H9 (cell line): Measurements from ENCODE around the gene PODNL1. TPM values are rescaled to one million over a fixed set of nuclear protein-coding genes. Genes with fewer than 3 reads are reported as not detected.

Experiments
- DNase-seq: peaks from one replicate; pipeline ENCODE4 v3.0.0-alpha.2; 2017
- H2AFZ ChIP-seq: one replicate; pipeline ENCODE4 v1.6.1; 2013; ENCODE audit warnings: mild to moderate bottlenecking, low read length, control low read depth, moderate library complexity
- H2AK5ac ChIP-seq: 2 replicates; pipeline ENCODE4 v1.6.1; 2013; ENCODE audit warnings: low read length, control low read depth, mixed read lengths; ENCODE audit not compliant: insufficient read length
- H2BK120ac ChIP-seq: one replicate; pipeline ENCODE4 v1.6.1; 2013; ENCODE audit warnings: low read depth, mild to moderate bottlenecking, low read length, control low read depth, inconsistent platforms; ENCODE audit not compliant: poor library complexity, severe bottlenecking
- H2BK12ac ChIP-seq: 2 replicates; pipeline ENCODE4 v1.6.1; 2013; ENCODE audit warnings: low read length, control low read depth, mixed read lengths, low read depth; ENCODE audit not compliant: insufficient read length
- H2BK15ac ChIP-seq: 2 replicates; pipeline ENCODE4 v1.6.1; 2013; ENCODE audit warnings: low read depth, low read length, control low read depth
- H2BK20ac ChIP-seq: one replicate; pipeline ENCODE4 v1.6.1; 2013; ENCODE audit warnings: low read depth, mild to moderate bottlenecking, low read length, control low read depth, inconsistent platforms; ENCODE audit not compliant: poor library complexity, severe bottlenecking
- H2BK5ac ChIP-seq: 2 replicates; pipeline ENCODE4 v1.6.1; 2013; ENCODE audit warnings: low read length, control low read depth, mixed read lengths; ENCODE audit not compliant: insufficient read length
- H3K14ac ChIP-seq: 2 replicates; pipeline ENCODE4 v1.6.1; 2013; ENCODE audit warnings: low read length, control low read depth; ENCODE audit not compliant: insufficient read depth
- H3K18ac ChIP-seq: 2 replicates; pipeline ENCODE4 v1.6.1; 2013; ENCODE audit warnings: low read depth, mild to moderate bottlenecking, mixed read lengths, low read length, control low read depth; ENCODE audit not compliant: insufficient read length
- H3K23ac ChIP-seq: 2 replicates; pipeline ENCODE4 v1.6.1; 2013; ENCODE audit warnings: low read length, control low read depth, mixed read lengths, low read depth; ENCODE audit not compliant: insufficient read length
- H3K23me2 ChIP-seq: 2 replicates; pipeline ENCODE4 v1.6.1; 2013; ENCODE audit warnings: low read depth, mild to moderate bottlenecking, mixed read lengths, low read length, control low read depth; ENCODE audit not compliant: insufficient read length, poor library complexity, severe bottlenecking
- H3K27ac ChIP-seq: 2 replicates; pipeline ENCODE4 v1.5.1; 2013; ENCODE audit warnings: low read length, control low read depth, mixed read lengths, low read depth; ENCODE audit not compliant: insufficient read length
- H3K27me3 ChIP-seq: 2 replicates; pipeline ENCODE4 v1.6.1; 2013; ENCODE audit warnings: low read length, control low read depth, inconsistent platforms; ENCODE audit not compliant: insufficient read depth
- H3K4ac ChIP-seq: 2 replicates; pipeline ENCODE4 v1.6.1; 2013; ENCODE audit warnings: low read depth, mild to moderate bottlenecking, control low read depth, inconsistent platforms, low read length, moderate library complexity
- H3K4me1 ChIP-seq: 2 replicates; pipeline ENCODE4 v1.6.1; 2013; ENCODE audit warnings: low read length, control low read depth, inconsistent platforms; ENCODE audit not compliant: insufficient read depth
- H3K4me2 ChIP-seq: 2 replicates; pipeline ENCODE4 v1.6.1; 2013; ENCODE audit warnings: low read length, control low read depth, mixed read lengths; ENCODE audit not compliant: insufficient read length, insufficient read depth
- H3K56ac ChIP-seq: 2 replicates; pipeline ENCODE4 v1.6.1; 2013; ENCODE audit warnings: low read depth, mild to moderate bottlenecking, mixed read lengths, low read length, control low read depth; ENCODE audit not compliant: insufficient read length
- H3K79me1 ChIP-seq: 2 replicates; pipeline ENCODE4 v1.6.1; 2013; ENCODE audit warnings: low read depth, mild to moderate bottlenecking, moderate library complexity, low read length, control low read depth, inconsistent platforms; ENCODE audit not compliant: insufficient read depth, poor library complexity, severe bottlenecking
- H3K79me2 ChIP-seq: 2 replicates; pipeline ENCODE4 v1.6.1; 2013; ENCODE audit warnings: low read length, control low read depth, inconsistent platforms; ENCODE audit not compliant: insufficient read depth
- H3K9ac ChIP-seq: 2 replicates; pipeline ENCODE4 v1.6.1; 2013; ENCODE audit warnings: low read length, control low read depth, mixed read lengths; ENCODE audit not compliant: insufficient read length; ENCODE audit errors: extremely low read depth
- H3K9me3 ChIP-seq: one replicate; pipeline ENCODE4 v1.6.1; 2013; ENCODE audit warnings: low read depth, low read length, inconsistent platforms; ENCODE audit not compliant: control insufficient read depth
- H3T11ph ChIP-seq: one replicate; pipeline ENCODE4 v1.6.1; 2013; ENCODE audit warnings: mild to moderate bottlenecking, low read length, control low read depth, inconsistent platforms
- H4K20me1 ChIP-seq: one replicate; pipeline ENCODE4 v1.6.1; 2013; ENCODE audit not compliant: control insufficient read depth, insufficient read length, insufficient read depth
- H4K5ac ChIP-seq: 2 replicates; pipeline ENCODE4 v1.6.1; 2013; ENCODE audit warnings: low read depth, mild to moderate bottlenecking, mixed read lengths, low read length, control low read depth; ENCODE audit not compliant: insufficient read length
- H4K8ac ChIP-seq: replicated peaks from 2 replicates; pipeline ENCODE4 v1.6.1; 2013; ENCODE audit warnings: low read length, control low read depth, mixed read lengths, low read depth; ENCODE audit not compliant: insufficient read length
- H4K91ac ChIP-seq: 2 replicates; pipeline ENCODE4 v1.6.1; 2013; ENCODE audit warnings: low read depth, mild to moderate bottlenecking, moderate library complexity, mixed read lengths, low read length, control low read depth; ENCODE audit not compliant: insufficient read length
- H3K27ac Mint-ChIP-seq, 3 experiments: 2 replicates in 2 of 3; 3 replicates in 1 of 3; pipeline ENCODE4 v1.8.0; 2020 to 2021; ENCODE audit warnings: mixed read lengths in 3 of 3, mild to moderate bottlenecking in 1 of 3, moderate library complexity in 1 of 3
- H3K27me3 Mint-ChIP-seq: 2 replicates; pipeline ENCODE4 v1.8.0; 2021; ENCODE audit warnings: low read depth, mild to moderate bottlenecking, moderate library complexity, mixed read lengths
- H3K36me3 Mint-ChIP-seq, 3 experiments: 2 replicates in 2 of 3; 3 replicates in 1 of 3; pipeline ENCODE4 v1.8.0; 2020 to 2021; ENCODE audit warnings: low read depth in 3 of 3, mixed read lengths in 3 of 3; ENCODE audit not compliant: insufficient read depth in 1 of 3
- H3K4me1 Mint-ChIP-seq, 2 experiments: 2 replicates each; pipeline ENCODE4 v1.8.0; 2020; ENCODE audit warnings: mixed read lengths in 2 of 2
- H3K4me3 Mint-ChIP-seq, 2 experiments: 2 replicates in 1 of 2; 3 replicates in 1 of 2; pipeline ENCODE4 v1.8.0; 2020 to 2021; ENCODE audit warnings: mild to moderate bottlenecking in 2 of 2, mixed read lengths in 2 of 2, moderate library complexity in 1 of 2
- H3K9me3 Mint-ChIP-seq, 2 experiments: 2 replicates in 1 of 2; 3 replicates in 1 of 2; pipeline ENCODE4 v1.8.0; 2020; ENCODE audit warnings: mild to moderate bottlenecking in 2 of 2, mixed read lengths in 2 of 2, moderate library complexity in 1 of 2
- CTCF ChIP-seq: fragments of 200-600 bp; sonication (generic); conservative IDR thresholded peaks from 3 replicates; pipeline ENCODE4 v1.8.0; 2021; ENCODE audit warnings: antibody characterized with exemption, mild to moderate bottlenecking
- WGBS: extraction: QIAGEN DNeasy Blood & Tissue Kit; methylation state at CpG from one replicate; pipeline ENCODE4 v1.1.7; 2013; ENCODE audit warnings: missing lambda C conversion rate, low lambda C conversion rate, mixed read lengths; ENCODE audit not compliant: insufficient read length; ENCODE audit errors: extremely low coverage; 5-methylcytosine and 5-hydroxymethylcytosine counted together
- total RNA-seq: library from RNA; stranded (reverse); gene quantifications from 2 replicates; pipeline ENCODE4 v1.2.1, GENCODE V29; 2021

PODNL1 gene
- total RNA-seq, 1 experiment from 2014 or later, result 0.68 TPM

DNA sequence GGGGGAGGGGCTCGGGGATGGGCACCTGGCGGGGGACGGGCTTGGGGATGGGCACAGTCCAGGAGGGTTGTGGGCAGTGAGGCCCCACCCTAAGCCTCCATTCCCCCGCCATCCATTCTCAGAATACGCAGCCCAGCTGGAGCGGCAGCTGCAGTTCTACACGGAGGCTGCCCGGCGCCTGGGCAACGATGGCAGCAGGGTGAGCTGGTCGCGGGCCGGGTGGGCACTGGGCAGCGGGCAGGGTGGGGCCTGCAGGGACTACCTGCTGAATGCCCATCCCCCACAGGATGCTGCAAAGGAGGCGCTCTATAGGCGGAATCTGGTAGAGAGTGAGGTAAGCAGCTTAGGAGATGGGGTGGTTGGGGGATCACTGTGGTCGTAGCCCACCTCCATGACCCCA, 8.3 kb downstream of the PODNL1 start:
- H3K27ac Mint-ChIP-seq, result no peak overlapping the region
- H3K79me1 ChIP-seq, result no peaks in the 10 kb centered on the region
- whole genome bisulfite sequencing, result no CpG with 5 or more reads among the region's 17 CpGs
- no peak overlapping the region for H2BK120ac ChIP-seq
- no peaks in the 10 kb centered on the region for H3K23me2 ChIP-seq
- no peak overlapping the region for H2AFZ ChIP-seq
- no peak overlapping the region for H2BK12ac ChIP-seq
- no peak overlapping the region for H3K56ac ChIP-seq
- H3T11ph ChIP-seq, result no peak overlapping the region
- H3K4me1 Mint-ChIP-seq, result peaks cover 6 to 10% of the 10 kb centered on the region in 2 experiments
- H3K27me3 Mint-ChIP-seq, result no peaks in the 10 kb centered on the region; the same call in 1 of the 2 replicates
- H3K14ac ChIP-seq, result no peak overlapping the region
- no peak overlapping the region for H3K27ac ChIP-seq
- H4K91ac ChIP-seq, result no peak overlapping the region
- H2BK5ac ChIP-seq, result no peak overlapping the region
- no peaks in the 10 kb centered on the region for H3K27me3 ChIP-seq
- DNase-seq, result no peak
- H3K4me1 ChIP-seq, result peaks cover 3% of the 10 kb centered on the region; the same call in 1 of the 2 replicates
- H3K36me3 Mint-ChIP-seq, result peaks cover 14 to 36% (median 28%) of the 10 kb centered on the region in 3 experiments; a peak in 6 of 7 replicates
- no peaks in the 10 kb centered on the region for H3K9me3 ChIP-seq
- H3K9ac ChIP-seq, result no peak overlapping the region
- H3K23ac ChIP-seq, result no peak overlapping the region
- H4K8ac ChIP-seq, result no peak overlapping the region
- H3K4me3 Mint-ChIP-seq, result no peak overlapping the region
- H4K20me1 ChIP-seq, result peaks cover 5% of the 10 kb centered on the region
- no peak overlapping the region for H2BK15ac ChIP-seq
- H3K79me2 ChIP-seq, result no peaks in the 10 kb centered on the region
- no peak overlapping the region for H4K5ac ChIP-seq
- no peak overlapping the region for H2BK20ac ChIP-seq
- TF ChIP-seq CTCF, result no peak
- H3K4ac ChIP-seq, result no peak overlapping the region
- no peak overlapping the region for H3K18ac ChIP-seq
- no peak overlapping the region for H3K4me2 ChIP-seq
- no peaks in the 10 kb centered on the region for H3K9me3 Mint-ChIP-seq
- H2AK5ac ChIP-seq, result no peak overlapping the region
